Measurements from ENCODE around the gene APBB2.

Gene APBB2

DNA sequence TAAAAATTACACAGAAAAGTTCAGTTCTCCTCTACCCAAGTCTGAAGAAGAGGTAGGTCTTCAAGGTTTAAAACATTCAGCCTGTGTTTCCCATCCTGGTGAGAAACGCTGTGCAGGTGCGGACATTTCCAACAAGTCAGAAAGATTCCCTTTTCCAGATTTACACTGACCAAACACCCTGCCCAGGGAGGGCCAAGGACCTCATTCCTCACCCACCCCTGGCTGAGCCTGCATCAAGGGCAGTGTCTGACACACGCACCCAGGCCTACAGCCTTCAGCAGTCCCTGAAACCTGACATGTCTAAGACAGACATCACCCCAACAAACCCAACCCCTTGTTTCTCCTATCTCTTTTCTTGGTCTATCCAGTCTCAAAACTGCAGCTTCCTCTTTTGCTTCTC lies 105.9 kb downstream of the APBB2 start:
- TF ChIP-seq, protein P1, sequence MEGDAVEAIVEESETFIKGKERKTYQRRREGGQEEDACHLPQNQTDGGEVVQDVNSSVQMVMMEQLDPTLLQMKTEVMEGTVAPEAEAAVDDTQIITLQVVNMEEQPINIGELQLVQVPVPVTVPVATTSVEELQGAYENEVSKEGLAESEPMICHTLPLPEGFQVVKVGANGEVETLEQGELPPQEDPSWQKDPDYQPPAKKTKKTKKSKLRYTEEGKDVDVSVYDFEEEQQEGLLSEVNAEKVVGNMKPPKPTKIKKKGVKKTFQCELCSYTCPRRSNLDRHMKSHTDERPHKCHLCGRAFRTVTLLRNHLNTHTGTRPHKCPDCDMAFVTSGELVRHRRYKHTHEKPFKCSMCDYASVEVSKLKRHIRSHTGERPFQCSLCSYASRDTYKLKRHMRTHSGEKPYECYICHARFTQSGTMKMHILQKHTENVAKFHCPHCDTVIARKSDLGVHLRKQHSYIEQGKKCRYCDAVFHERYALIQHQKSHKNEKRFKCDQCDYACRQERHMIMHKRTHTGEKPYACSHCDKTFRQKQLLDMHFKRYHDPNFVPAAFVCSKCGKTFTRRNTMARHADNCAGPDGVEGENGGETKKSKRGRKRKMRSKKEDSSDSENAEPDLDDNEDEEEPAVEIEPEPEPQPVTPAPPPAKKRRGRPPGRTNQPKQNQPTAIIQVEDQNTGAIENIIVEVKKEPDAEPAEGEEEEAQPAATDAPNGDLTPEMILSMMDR (conservative IDR thresholded peaks at IDR 0.05; ENCODE audit: low read depth, low read length) = no peak
- no peak for DNase-seq (ENCODE audit: low read depth)
- no peak overlapping the region for H3K4me3 ChIP-seq (ENCODE audit: low read length)

DNA sequence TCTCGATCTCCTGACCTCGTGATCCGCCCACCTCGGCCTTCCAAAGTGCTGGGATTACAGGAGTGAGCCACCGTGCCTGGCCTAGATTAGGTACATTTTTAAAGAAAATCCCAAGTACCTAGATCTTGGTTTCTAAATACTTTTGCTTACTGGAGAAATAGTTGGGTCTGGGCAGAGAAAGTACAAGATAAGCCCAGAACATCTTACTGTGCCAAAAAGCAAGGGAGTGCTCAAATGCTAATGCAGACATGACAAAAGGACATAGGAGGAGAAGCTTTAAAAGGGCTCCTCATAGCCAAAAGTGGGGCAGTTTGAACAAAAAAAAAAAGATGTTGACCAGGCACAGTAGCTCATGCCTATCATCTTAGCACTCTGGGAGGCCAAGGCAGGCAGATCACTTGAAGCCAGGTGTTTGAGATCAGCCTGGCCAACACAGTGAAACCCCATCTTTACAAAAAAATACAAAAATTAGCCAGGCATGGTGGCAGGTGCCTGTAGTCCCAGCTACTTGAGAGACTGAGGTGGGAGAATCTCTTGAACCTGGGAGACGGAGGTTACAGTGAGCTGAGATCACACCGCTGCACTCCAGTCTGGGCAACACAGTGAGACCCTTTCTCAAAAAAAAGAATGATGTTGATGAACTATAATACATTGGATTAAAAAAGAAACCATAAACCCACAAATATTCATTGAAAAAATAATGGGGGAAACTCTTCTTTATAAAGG lies 107.5 kb downstream of the APBB2 start:
- no peak for DNase-seq (ENCODE audit: low read depth)
- TF ChIP-seq, protein P1 (conservative IDR thresholded peaks at IDR 0.05; ENCODE audit: low read depth, low read length) = no peak
- no peak overlapping the region for H3K4me3 ChIP-seq (ENCODE audit: low read length)

DNA sequence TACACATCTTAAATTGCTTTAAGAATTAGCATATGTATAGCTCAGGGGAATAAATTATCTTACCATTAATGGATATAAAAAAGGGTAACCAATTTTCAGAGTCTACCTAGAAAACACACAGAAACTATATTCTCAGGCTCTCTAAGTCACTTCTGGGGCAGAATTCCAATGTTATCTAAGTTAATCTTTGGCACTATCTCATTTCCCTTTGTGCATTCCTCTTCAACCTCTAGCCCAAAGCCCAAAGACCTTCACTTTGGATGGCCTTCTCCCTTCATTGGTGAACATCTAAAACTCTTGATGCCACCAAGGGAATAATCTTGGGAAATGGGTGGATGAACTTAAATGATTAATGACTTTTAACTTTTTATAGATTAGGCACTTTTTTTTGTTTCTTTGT lies 108.3 kb downstream of the APBB2 start:
- TF ChIP-seq, protein P1 (conservative IDR thresholded peaks at IDR 0.05; ENCODE audit: low read depth, low read length) = no peak
- no peak overlapping the region for H3K4me3 ChIP-seq (ENCODE audit: low read length)
- no peak for DNase-seq (ENCODE audit: low read depth)

DNA sequence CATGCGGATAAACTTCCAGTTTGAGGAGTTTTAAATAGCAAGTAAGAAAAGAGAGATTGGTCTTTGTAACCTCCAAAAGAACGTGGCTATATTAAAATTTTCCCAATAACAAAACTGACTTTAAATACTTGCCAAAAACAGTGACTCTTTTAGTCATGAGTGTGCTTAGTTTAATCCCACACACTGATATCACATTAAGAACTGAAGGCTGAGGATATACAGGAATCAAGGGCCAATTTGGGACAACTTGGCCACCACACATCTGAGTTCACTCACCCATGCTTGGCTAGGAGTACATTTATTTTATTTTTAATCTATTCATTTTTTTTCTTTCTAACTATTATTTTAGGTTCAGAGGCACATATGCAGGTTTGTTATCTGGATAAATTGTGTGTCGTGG lies 110.2 kb downstream of the APBB2 start:
- DNase-seq (ENCODE audit: low read depth) = no peak
- TF ChIP-seq, protein P1 (conservative IDR thresholded peaks at IDR 0.05; ENCODE audit: low read depth, low read length) = no peak

DNA sequence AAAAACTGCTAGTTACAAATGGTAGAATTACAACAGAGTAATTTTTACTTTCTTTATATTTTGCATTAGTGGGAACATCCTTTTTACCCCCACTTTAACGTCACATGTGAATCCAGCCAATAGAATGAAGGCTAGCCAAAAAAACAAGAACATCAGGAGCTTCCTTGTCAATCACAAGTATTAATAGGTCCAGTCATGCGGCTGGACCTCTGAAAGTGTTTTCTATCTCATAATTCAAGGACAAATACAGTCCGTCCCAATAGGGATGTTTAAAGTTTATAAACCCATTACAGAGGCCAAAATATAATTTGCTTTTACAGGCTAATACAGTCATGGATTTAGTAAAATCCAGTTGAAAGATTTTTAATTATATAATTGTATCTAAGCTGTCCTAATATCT lies 110.7 kb downstream of the APBB2 start:
- DNase-seq (ENCODE audit: low read depth) = no peak
- H3K4me3 ChIP-seq (ENCODE audit: low read length) = no peak overlapping the region
- TF ChIP-seq, protein P1 (conservative IDR thresholded peaks at IDR 0.05; ENCODE audit: low read depth, low read length) = no peak

More for the DNA sequence above, 110.2 kb downstream of the APBB2 start:
- no peak overlapping the region for H3K4me3 ChIP-seq (ENCODE audit: low read length)

DNA sequence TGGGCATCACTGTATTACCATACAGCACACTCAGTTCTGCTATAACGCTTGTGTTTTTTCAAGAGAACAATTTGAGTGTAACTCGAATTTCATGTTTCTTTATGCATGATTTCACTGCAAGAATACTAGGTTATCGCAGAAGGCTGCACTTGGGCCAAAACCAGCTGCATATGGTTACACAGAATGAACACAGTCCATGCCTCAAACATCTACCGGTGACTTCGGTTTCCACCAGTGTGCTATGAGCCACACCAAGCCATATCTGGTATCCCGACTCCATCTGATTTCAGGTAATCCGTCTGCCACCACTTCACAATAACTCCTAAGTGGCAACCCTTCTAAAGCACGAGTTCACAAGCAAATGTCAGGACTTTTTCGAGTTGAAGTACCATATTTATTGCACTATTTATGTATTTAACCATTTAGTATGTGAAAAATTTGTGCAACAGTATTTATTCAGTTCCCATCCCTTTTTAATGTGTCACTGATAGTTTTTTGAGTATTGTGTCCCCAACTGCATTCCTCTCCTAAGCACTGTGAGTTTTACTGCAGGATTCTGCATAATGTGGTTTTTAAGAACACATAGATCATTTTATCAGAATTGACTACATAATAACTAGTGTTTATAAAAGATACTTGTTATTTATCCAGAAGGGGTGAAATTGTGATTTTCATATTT lies 111.8 kb downstream of the APBB2 start:
- no peak overlapping the region for H3K4me3 ChIP-seq (ENCODE audit: low read length)
- TF ChIP-seq, protein P1 (conservative IDR thresholded peaks at IDR 0.05; ENCODE audit: low read depth, low read length) = no peak
- no peak for DNase-seq (ENCODE audit: low read depth)

Measured in retinal pigment epithelial cell (primary cell).